DMS153 treated with DMSO at 0.1 percent for 48 hours (cell line): ENCODE results near the gene HNRNPK.

Experiments used
- DNase-seq: peaks from one replicate; lab custom pipeline; 2025; ENCODE audit not compliant: unreplicated experiment; lab: John Stamatoyannopoulos, UW

The HNRNPK gene

GRCh38 chr9:83979812-83980394 is at the start of gene HNRNPK:
HNRNPK (minus strand) TSS chr9:83980215; CDS start chr9:83978252, 1,963 bp downstream.
- DNase-seq = peak; percentile 97

DNA sequence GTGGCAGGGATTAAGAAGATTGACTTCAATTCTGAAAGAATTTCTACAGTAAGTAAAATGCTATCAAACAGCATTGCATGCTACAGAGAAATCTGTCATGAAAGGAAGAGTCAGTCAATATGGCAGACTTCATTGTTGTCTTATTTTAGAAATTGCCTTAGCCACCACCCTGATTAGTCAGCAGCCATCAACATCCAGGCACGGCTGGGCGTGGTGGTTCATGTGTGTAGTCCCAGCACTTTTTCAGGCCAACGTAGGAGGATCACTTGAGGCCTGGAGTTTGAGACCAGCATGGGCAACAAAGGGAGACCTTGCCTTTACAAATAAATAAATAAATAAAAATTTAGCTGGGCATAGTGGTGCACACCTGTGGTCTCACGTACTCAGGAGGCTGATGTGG is 47.2 kb upstream of the HNRNPK start:
- no peak for DNase-seq

- DNase-seq = no peak
Measured at GRCh38 chr9:84024041-84024575, 44.1 kb upstream of the HNRNPK start.

DNA sequence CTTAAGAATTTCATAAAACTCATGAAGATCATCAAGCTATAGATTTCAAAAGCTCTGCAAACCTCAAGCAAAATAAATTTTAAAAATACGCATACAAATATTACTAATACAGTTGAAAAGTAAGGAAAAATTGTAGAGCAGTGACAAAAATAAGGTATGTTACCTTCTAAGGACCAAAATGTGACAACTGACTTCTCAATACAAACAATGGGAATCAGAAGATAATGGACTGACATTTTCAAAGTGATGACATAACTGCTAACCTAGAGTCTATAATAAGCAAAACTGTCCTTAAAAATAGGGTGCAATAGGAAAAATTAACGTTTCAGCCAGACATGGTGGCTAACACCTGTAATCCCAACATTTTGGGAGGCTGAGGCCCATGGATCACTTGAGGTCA is 27.6 kb upstream of the HNRNPK start:
- DNase-seq = no peak

DNA sequence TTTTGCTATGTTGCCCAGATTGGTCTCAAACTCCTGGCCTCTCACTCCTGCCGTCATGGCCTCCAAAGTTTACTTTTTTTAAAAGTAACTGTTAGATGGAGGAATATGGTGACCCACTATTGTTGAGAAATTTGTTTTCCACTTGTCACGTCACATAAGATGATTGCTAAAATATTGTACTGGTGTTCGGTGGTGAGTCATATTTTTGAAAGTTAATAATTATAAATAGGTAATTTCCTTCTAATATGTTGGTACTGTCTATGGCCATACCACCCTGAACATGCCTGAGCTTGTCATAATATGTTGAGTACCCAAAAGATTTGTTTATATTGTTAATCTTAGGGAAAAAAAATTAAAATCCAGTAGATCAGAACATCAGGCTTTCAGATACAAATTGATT is 23.2 kb upstream of the HNRNPK start:
- DNase-seq = no peak

DNA sequence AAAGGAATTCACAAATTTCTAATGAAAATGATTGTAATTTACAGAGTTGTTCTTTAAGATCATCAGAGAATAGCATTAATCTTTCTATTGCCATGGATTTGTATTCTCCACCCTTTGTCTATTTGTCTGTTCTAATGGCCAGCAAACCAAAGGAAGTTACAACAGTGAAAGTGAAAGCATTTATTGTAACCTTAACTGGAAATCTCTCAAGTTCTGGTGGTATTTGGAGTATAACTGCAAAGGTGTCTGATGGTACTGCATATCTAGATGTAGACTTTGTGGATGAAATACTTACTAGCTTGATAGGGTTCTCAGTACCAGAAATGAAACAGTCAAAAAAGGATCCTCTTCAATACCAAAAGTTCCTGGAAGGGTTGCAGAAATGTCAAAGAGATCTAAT is 22.3 kb upstream of the HNRNPK start:
- no peak for DNase-seq

DNA sequence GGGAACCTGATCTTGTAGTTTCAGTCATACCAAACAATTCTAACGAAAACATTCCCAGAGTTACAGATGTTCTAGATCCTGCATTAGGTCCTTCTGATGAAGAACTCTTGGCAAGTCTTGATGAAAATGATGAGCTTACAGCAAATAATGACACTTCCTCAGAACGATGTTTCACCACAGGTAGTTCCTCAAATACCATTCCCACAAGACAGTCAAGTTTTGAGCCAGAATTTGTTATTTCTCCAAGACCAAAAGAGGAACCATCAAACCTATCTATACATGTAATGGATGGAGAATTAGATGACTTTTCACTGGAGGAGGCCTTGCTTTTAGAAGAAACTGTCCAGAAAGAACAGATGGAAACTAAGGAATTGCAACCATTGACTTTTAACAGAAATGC is 21.6 kb upstream of the HNRNPK start:
- no peak for DNase-seq

GRCh38 chr9:84000186-84000585 is 20.2 kb upstream of the HNRNPK start:
- DNase-seq = no peak

- no peak for DNase-seq
Measured at GRCh38 chr9:83999141-83999918, 19.3 kb upstream of the HNRNPK start.

DNA sequence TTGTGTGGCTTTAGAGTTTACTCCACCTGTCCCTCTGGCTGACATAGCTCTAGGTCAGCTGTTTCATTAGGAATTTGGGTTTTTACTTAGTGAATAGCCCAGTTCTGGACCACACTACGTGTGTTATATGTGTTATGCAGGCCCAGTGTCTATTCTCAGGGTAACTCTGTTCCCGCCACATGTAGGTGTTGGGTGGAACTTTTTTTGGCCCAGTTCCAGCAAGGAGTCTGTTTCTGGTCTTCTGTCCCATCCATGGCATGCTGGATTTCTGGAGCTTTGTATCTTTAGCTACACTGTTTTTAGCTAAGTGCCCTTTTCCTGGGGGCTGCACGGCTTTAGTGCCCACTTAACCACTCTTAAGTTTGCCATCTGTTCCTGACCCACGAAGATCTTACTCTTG is 16.1 kb upstream of the HNRNPK start:
- DNase-seq = no peak

DNA sequence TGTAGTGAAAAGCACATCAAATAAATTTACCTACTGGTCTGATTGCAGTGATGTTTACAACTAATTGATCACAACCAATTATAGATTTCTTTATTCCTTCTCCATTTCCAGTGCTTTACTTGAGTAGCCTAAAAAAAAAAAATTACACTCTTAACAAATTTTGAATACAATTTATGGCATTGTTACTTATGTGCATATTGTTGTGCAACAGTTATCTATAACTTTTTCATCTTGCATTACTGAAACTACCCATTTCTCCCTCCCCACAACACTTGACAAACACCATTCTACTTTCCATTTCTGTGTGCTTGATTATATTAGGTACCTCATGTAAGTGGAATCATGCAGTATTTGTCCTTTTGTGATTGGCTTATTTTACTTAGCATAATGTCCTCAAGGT is 12.9 kb upstream of the HNRNPK start:
- DNase-seq = no peak

GRCh38 chr9:83992407-83992806 is 12.4 kb upstream of the HNRNPK start:
- no peak for DNase-seq

DNA sequence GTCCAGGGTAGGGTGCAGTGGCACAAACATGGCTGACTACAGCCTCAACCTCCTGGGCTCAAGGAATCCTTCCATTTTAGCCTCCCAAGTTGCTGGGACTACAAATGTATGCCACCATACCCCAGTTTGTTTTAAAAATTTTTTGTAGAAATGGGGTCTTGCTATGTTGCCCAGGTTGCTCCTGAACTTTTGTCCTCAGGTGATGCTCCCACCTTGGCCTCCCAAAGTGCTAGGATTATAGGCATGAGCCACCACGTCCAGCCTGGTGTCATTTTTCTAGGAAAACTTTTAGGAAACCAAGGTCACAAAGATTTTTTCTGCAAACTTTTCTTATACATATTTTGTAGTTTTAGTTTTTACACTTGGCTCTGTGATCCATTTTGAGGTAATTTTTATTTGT is 11.3 kb upstream of the HNRNPK start:
- no peak for DNase-seq

DNA sequence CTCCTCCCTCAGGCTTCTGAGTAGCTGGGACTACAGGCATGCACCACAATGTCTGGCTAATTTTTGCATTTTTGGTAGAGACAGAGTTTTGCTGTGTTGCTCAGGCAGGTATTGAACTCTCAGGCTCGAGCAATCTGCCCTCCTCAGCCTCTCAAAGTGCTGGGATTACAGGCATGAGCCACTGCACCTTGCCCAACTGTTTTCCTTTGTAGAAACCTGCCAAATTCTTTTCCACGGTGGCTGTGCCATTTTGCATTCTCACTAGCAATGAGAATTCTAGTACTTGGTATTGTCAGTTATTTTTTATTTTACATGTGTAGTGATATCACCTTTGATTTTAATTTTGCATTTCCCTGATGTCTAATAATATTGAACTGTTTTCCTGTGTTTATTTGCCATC is 8.4 kb upstream of the HNRNPK start:
- DNase-seq = no peak

DNA sequence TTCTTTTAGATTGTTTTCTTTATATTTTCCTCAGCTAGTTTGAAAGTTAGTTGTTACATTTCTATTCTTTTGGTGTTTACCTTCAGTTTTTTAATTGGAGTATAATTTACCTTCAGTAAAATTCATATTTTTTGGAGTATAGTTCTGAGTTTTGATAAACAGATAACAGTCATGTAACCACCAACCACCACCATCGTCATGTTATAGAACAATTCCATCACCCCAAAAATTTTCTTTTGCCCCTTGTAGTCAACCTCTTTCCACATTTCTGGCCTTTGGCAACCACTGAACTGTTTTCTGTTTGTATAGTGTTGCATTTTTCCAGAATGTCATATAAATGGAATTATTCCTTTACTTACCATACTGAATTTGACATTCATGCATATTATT is 7.4 kb upstream of the HNRNPK start:
- DNase-seq = no peak

GRCh38 chr9:83986765-83987401 is 6.9 kb upstream of the HNRNPK start:
- DNase-seq = no peak

- DNase-seq = no peak
Measured at GRCh38 chr9:83986195-83986594, 6.2 kb upstream of the HNRNPK start.

DNA sequence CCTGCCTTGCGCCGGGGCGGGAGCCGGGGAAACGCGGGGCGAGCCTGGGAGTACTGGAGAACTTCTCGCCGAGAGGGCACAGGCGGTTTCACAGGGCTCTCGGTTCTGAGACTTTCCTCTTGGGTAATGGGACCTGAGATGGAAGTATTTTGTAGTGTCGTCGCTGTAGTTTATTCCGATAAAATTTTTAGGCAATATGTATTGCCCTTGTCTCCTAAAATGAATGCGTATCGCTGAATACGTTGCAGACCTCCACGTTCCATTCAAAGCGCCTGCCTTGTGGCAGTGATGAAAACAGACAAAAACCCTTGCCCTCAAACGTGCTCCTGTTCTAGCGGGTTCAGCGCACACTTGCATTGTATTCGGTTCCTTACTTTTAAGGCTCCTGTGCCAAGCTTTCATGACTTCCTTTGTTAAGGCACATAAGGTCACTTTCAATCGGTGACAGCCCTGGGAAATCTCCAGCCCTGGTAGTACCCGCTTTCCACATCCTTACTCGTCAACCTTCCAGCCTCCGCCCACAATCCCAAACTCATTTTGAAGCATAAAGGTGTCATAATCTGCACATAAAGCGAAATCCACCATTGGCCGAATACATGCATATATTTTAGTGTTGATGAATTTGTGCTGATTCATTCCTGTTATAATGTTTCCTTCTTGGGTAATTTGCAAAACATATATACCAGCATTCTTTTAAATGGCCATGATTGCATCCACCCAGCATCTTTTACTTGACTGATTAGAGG is 1.3 kb upstream of the HNRNPK start:
- peak; percentile 45 for DNase-seq

GRCh38 chr9:83980395-83981125 is 545 bp upstream of the HNRNPK start, which contains the start of gene RMI1:
RMI1 (plus strand) TSS chr9:83980805; CDS start chr9:84000987, 20,182 bp downstream.
- peak; percentile 97 for DNase-seq

GRCh38 chr9:83978992-83979811 is 813 bp downstream of the HNRNPK start:
- DNase-seq = peak; percentile 27
